DMS153 treated with DMSO at 0.1 percent for 48 hours (cell line): ENCODE measurements around the gene SLC7A1.

Experiments used
- DNase-seq: peaks from one replicate; lab custom pipeline; 2025; ENCODE audit not compliant: unreplicated experiment; lab: John Stamatoyannopoulos, UW

The SLC7A1 gene

DNA sequence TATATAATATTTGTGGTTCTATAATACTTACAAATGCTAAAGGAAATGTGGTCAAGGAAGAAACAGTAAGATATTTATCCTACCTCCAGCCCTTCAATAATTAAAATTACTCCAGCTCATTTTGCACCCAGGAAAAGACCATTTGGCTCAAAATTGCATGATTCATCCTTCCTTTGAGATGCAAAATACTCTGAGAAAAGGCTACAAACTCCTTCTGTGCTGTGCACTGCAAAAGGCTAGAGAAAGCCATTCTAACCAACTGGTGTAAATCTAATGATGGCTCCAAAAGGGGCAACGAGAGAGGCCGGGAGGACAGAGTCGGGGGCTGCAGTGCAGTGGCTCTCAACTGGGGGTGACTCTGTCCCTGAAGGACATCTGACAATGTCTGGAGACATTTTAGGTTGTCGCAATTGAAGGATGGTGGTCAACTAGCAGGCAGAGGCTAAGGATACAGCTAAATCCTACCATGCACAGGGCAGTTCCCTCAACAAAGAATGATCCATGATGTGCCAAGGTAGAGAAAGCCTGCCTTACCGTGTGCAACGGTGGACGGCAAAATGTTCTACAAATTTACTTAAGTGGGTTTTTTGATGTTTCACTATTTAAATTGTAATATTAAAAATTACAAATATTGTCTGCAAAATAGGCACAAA is 32.6 kb downstream of the SLC7A1 start:
- DNase-seq = no peak

GRCh38 chr13:29561918-29562317 is 33.6 kb downstream of the SLC7A1 start:
- DNase-seq = no peak

DNA sequence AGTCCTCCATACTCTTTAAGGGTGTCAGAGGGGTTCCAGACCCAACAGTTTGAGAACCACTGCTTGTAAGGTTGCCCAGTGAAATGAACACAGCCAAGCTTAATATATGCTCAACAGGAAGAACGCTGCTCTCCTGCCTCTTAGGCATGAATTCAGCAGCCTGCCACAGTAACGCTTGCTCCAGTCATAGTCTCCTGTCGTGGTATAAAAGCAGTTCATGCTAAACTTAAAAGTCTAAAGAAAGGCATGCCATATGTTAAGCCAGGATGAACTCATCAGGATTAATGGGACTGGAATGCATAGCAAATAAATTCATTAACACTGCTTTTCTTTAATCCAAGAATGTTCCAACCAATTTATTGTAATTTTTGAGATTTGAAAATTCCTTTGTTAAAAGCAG is 38.7 kb downstream of the SLC7A1 start:
- no peak for DNase-seq

DNA sequence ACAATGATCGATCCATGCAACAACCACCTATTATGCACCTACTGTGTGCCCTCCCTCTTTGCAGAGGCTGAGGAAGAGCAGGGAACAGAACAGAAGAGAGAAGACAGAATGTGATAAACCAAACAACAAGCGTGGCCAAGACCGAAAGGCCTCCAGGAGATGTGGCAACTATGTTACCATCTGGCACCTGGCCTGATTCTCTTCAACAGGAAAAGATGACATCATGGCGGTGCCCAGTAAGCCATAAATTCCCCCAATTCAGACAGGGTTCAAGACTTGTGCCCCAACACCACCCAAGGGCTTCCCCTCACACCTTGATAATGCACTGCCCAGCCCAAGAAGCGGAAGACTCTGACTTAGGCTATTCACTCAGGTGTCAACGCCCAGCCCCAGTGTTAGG is 44.3 kb downstream of the SLC7A1 start:
- no peak for DNase-seq

- no peak for DNase-seq
Measured at GRCh38 chr13:29550430-29550988, 45.0 kb downstream of the SLC7A1 start.

DNA sequence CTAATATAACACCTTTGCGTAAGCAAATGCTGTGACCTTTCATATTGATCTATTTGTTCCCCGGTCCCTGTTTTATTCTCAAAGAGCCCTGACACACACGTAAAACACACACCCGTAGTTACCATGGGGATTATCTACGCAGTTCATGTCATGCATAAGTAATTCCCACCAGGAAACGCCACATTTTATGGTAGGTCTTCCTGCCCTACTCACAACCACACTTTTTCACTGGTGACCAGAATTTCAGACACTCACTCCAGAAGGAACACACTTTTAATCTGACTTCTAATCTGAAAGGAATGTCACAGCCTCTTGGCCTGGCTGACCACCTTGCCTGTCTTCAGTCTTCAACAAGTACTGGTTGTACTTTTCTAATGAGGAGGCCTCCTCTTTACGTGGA is 46.8 kb downstream of the SLC7A1 start:
- no peak for DNase-seq

GRCh38 chr13:29547153-29547552 is 48.3 kb downstream of the SLC7A1 start:
- no peak for DNase-seq

- no peak for DNase-seq
Measured at GRCh38 chr13:29546662-29547061, 48.8 kb downstream of the SLC7A1 start.

GRCh38 chr13:29545988-29546387 is 49.5 kb downstream of the SLC7A1 start:
- no peak for DNase-seq

DNA sequence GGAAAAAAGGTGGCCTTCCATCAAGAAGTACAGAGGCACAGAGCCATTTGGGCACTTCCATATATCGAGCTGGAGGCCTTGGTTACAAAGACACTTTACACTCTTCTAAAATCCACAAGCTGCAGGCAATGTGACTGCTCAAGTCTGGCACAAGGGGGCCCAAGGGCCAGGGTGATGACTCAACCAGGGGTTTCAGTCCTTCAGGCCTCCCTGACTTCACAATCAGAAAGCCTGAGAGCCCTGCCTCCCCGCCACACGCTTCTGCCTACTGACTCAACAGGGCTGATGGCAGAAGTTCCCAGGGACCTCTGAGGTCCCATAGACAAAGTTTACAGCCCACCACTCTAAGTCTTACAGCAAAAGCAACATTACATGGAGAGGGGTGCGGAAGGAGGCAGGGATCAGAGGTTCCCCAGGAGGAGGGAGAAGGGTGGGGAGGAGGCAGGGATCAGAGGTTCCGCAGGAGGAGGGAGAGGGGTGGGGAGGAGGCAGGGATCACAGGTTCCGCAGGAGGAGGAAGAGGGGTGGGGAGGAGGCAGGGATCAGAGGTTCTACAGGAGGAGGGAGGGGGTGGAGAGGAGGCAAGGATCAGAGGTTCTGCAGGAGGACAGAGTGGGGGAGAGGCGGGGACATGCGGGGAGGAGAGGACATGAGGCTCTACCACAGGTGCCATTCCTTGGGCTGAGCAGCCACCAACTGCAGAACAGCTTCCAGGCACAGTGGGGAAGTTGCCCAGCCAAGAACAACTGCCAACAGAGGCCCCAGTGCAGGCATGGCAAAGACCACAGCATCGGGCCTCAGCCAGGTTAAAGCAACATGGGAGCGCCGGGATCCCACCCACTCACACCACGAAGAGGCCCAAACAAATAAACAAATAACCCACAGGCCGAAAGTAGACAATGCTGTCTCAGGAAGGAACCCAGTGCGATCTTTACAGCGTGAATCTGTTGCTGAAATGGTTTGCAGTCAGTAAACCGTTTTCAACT is 52.0 kb downstream of the SLC7A1 start:
- no peak for DNase-seq

- no peak for DNase-seq
Measured at GRCh38 chr13:29542381-29542780, 53.1 kb downstream of the SLC7A1 start.

DNA sequence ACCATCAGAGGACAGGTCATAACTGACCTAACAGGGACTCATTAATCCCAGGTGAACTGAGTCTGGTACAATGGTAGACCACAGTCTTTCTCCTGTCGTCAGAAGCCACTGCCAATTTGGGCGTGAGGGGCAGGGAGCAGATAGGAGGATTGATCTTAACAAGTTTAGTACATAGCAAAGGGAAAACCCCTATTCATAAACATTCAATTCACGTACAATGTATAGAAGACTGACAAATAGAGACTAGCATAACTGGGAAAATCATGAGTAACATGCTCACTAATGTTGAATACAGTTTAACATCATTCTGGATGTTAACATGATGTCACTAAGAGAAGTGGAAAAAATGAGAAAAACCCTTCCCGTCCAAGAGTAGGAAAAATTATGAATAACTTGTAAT is 54.1 kb downstream of the SLC7A1 start:
- no peak for DNase-seq

DNA sequence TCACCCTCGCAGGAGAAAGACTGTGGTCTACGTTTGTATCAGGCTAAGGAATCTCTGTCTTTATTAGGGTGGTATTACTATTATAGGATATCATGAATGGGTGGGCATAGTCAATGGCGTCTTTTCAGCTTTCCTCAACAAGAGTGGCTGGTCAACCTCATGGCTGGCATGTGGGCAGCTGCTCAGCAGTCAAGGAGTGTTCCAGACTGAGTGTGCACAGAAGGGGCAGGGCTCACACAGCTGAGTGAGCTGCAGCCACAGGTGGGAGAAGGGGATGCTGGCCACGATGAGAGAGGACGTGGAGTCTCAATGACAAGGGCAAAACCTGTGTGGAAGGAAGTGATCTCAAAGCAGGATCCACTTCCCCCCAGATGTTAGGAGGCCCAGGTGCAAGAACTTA is 54.7 kb downstream of the SLC7A1 start:
- DNase-seq = no peak

DNA sequence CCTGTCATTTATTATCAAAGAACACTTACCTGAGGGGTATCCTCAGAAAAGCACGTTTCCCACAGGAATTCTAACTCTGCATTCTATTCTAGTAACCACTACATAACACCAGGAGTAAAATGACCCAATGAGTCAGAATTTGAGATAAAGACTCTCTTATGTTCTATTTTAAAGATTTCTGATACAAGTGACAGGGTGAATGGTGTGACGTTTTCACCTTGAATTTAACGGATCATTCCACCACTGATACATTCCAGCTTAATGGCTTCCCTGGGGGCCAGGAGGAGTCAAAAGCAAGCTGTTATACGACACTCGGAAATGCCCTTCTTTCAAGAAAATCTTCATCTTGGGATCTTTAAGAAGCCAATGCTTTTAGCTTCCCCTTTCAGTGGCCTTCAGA is 55.2 kb downstream of the SLC7A1 start:
- DNase-seq = no peak

- DNase-seq = no peak
Measured at GRCh38 chr13:29539856-29540255, 55.6 kb downstream of the SLC7A1 start.

GRCh38 chr13:29538652-29539040 is 56.8 kb downstream of the SLC7A1 start:
- no peak for DNase-seq

- no peak for DNase-seq
Measured at GRCh38 chr13:29537736-29538651, 57.5 kb downstream of the SLC7A1 start.

DNA sequence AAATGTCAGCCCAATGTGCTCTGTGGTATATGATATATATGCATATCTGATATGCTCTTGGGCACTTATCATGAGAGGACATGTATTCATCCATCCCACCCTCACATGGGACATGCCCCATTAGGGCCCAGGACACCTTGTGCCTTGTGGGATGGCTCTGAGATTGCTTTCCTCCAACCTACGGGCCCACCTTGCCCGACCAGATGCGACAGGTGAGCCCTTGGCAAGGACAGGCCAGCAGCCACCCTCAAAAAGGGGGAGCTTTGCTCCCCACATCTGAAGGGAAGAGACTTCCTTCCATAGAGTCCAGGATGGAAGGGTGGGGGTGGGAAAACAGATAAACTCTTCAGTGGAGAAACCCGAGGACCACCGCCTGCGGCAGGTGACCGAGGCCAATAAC is 58.6 kb downstream of the SLC7A1 start:
- DNase-seq = no peak

DNA sequence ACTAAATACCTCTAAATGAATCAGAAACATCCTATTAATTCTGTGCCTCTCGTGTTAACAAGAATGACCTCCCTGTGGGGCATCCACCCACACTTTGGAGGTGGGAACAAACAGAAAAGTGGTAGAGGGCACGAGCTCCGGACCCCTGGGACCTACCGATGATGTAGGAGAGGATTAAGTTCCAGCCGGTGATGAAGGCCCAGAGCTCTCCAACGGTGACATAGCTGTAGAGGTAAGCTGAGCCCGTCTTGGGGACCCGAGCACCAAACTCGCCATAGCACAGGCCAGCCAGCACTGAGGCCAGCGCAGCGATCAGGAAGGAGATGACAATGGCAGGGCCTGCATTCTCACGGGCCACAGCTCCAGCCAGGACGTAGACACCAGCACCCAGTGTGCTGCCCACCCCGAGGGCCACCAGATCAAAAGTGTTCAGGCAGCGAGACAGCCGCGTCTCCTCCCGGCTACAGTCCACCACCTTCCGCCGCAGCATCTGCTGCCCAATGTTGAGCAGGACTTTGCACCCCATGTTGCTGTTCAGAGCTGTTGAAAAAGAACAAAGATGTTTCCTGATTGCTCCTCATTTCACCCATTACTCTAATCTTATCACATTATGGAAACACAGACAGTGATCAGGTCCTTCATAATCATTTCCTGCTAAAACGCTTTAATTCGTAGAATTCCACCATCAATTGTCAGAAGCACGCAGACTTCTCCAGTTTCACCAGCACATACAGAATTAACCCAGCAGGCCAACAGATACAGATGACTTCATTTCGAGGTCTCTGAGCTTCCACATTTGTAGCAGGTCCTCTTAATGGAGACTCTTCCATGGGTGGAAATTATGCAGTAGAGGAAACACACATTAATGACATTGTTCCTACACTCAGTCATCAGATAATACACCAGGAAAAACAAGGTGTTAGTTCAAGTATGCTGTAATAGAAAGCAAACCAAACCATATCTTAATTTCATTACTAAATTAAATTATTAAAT is 59.5 kb downstream of the SLC7A1 start:
- no peak for DNase-seq

- DNase-seq = no peak
Measured at GRCh38 chr13:29534083-29534482, 61.4 kb downstream of the SLC7A1 start.
